ENCODE results near the gene TMED9.

TMED9 gene

GRCh38 chr5:177578316-177578715 is 13.7 kb upstream of the TMED9 start:
- H3K27ac ChIP-seq, result no peak overlapping the region
- TF ChIP-seq ZFX (IDR thresholded peaks at IDR 0.05; ENCODE audit: borderline replicate concordance) (no peak), CTCF (IDR thresholded peaks at IDR 0.05) (no peak)

GRCh38 chr5:177588413-177588909 is 3.5 kb upstream of the TMED9 start:
- TF ChIP-seq CTCF (IDR thresholded peaks at IDR 0.05) (no peak), ZFX (IDR thresholded peaks at IDR 0.05; ENCODE audit: borderline replicate concordance) (no peak)

GRCh38 chr5:177590406-177590805 is 1.6 kb upstream of the TMED9 start:
- TF ChIP-seq CTCF (IDR thresholded peaks at IDR 0.05), result no peak
- no peak for TF ChIP-seq ZFX (IDR thresholded peaks at IDR 0.05; ENCODE audit: borderline replicate concordance)
- no peak overlapping the region for H3K27ac ChIP-seq

More at GRCh38 chr5:177588413-177588909, 3.5 kb upstream of the TMED9 start:
- no peak overlapping the region for H3K27ac ChIP-seq

GRCh38 chr5:177591690-177592009 is 353 bp upstream of the TMED9 start:
- TF ChIP-seq CTCF (IDR thresholded peaks at IDR 0.05) (no peak), ZFX (IDR thresholded peaks at IDR 0.05; ENCODE audit: borderline replicate concordance) (no peak)
- peak overlapping the region; percentile 64; the same call in 1 of the 2 replicates for H3K27ac ChIP-seq

- peak overlapping the region; percentile 64; the same call in 1 of the 2 replicates for H3K27ac ChIP-seq
- TF ChIP-seq CTCF (IDR thresholded peaks at IDR 0.05) (no peak), ZFX (IDR thresholded peaks at IDR 0.05; ENCODE audit: borderline replicate concordance) (no peak)
These were observed 902 bp downstream of the TMED9 start for GRCh38 chr5:177592905-177593304.

GRCh38 chr5:177593511-177593910 is 1.5 kb downstream of the TMED9 start:
- TF ChIP-seq CTCF (IDR thresholded peaks at IDR 0.05), result no peak
- TF ChIP-seq ZFX (IDR thresholded peaks at IDR 0.05; ENCODE audit: borderline replicate concordance), result no peak
- H3K27ac ChIP-seq, result no peak overlapping the region

GRCh38 chr5:177594071-177594470 is 2.1 kb downstream of the TMED9 start:
- no peak for TF ChIP-seq CTCF (IDR thresholded peaks at IDR 0.05)
- no peak for TF ChIP-seq ZFX (IDR thresholded peaks at IDR 0.05; ENCODE audit: borderline replicate concordance)
- no peak overlapping the region for H3K27ac ChIP-seq

Data from 22Rv1 (cell line).